Common myeloid progenitor, CD34-positive (primary cell): ENCODE data around the gene ECHS1.

Experiments
- CTCF ChIA-PET: fragments of 350-600 bp; sonication (Branson Sonifier 250); formaldehyde crosslinking; loops from one replicate; lab custom pipeline; 2021; ENCODE audit warnings: antibody characterized with exemption; lab: Charles Lee
- POLR2A ChIA-PET: fragments of 350-600 bp; sonication (Branson Sonifier 250); formaldehyde crosslinking; loops from one replicate; lab custom pipeline; 2021; ENCODE audit warnings: antibody characterized with exemption; lab: Charles Lee
- DNase-seq, 3 donors: peaks; one replicate each; pipeline versions ENCODE4 v3.0.0 to v3.0.0-alpha.2; 2013
- H3K27ac ChIP-seq, 2 experiments: 1 replicate in 1 of 2; 2 replicates in 1 of 2; pipeline ENCODE4 v1.7.0; 2013; ENCODE audit warnings: inconsistent platforms in 2 of 2, low read length in 2 of 2, mild to moderate bottlenecking in 2 of 2, low read depth in 1 of 2, moderate library complexity in 1 of 2; ENCODE audit not compliant: severe bottlenecking in 2 of 2, insufficient read depth in 1 of 2, poor library complexity in 1 of 2
- H3K27me3 ChIP-seq, 5 experiments: replicated peaks in 2 of 5; 1 replicate in 3 of 5; 2 replicates in 2 of 5; pipeline versions ENCODE4 v1.6.1 to v1.7.0; 2013; ENCODE audit warnings: low read length in 4 of 5, mild to moderate bottlenecking in 2 of 5, moderate library complexity in 2 of 5, inconsistent platforms in 1 of 5; ENCODE audit not compliant: insufficient read depth in 5 of 5, control insufficient read depth in 4 of 5
- H3K36me3 ChIP-seq, 4 experiments: 1 replicate in 2 of 4; 2 replicates in 2 of 4; pipeline versions ENCODE4 v1.6.1 to v1.7.0; 2013; ENCODE audit warnings: low read length in 3 of 4, control low read depth in 1 of 4, mild to moderate bottlenecking in 1 of 4; ENCODE audit not compliant: control insufficient read depth in 4 of 4, insufficient read depth in 4 of 4
- H3K4me1 ChIP-seq, 4 experiments: 1 replicate in 3 of 4; 2 replicates in 1 of 4; pipeline versions ENCODE4 v1.6.1 to v1.7.1; 2013; ENCODE audit warnings: low read length in 3 of 4, mild to moderate bottlenecking in 3 of 4, control low read depth in 1 of 4, inconsistent platforms in 1 of 4, moderate library complexity in 1 of 4; ENCODE audit not compliant: control insufficient read depth in 4 of 4, insufficient read depth in 4 of 4; ENCODE audit errors: control extremely low read depth in 1 of 4
- H3K4me3 ChIP-seq, 7 experiments: 1 replicate in 4 of 7; 2 replicates in 3 of 7; pipeline versions ENCODE4 v1.5.1 to v1.7.0; 2013; ENCODE audit warnings: mild to moderate bottlenecking in 7 of 7, low read length in 6 of 7, moderate library complexity in 6 of 7, inconsistent platforms in 2 of 7, low read depth in 2 of 7, control low read depth in 1 of 7; ENCODE audit not compliant: insufficient read depth in 4 of 7, control insufficient read depth in 1 of 7; ENCODE audit errors: extremely low read depth in 1 of 7
- H3K9me3 ChIP-seq, 5 experiments: 1 replicate in 4 of 5; 2 replicates in 1 of 5; pipeline versions ENCODE4 v1.6.1 to v1.7.1; 2013; ENCODE audit warnings: low read length in 4 of 5, mild to moderate bottlenecking in 2 of 5, inconsistent platforms in 1 of 5, low read depth in 1 of 5, moderate library complexity in 1 of 5; ENCODE audit not compliant: control insufficient read depth in 4 of 5, insufficient read depth in 2 of 5; ENCODE audit errors: control extremely low read depth in 1 of 5
- WGBS: methylation state at CpG from one replicate; pipeline ENCODE4 v1.1.5; 2013; ENCODE audit not compliant: insufficient coverage; 5-methylcytosine and 5-hydroxymethylcytosine counted together

Gene ECHS1

GRCh38 chr10:133334503-133335245 is 38.5 kb downstream of the ECHS1 start:
- peak overlapping the region in 4 of 7 experiments; percentile 10 to 60 (median 56) for H3K4me3 ChIP-seq
- WGBS: 21% methylated on average over 44 of the region's 51 CpGs
- H3K4me1 ChIP-seq: peaks cover 0 to 35% (median 26%) of the 10 kb centered on the region in 4 experiments
- H3K27me3 ChIP-seq: peaks cover 6 to 90% (median 32%) of the 10 kb centered on the region in 5 experiments
- no peaks in the 10 kb centered on the region for H3K36me3 ChIP-seq
- ChIA-PET POLR2A (no interaction called here), CTCF (no interaction called here)
- H3K9me3 ChIP-seq: peaks cover 0 to 6% (median 4%) of the 10 kb centered on the region in 5 experiments
- no peak overlapping the region for H3K27ac ChIP-seq
- DNase-seq: peak in 2 of 3 donors; percentile 22 to 43

GRCh38 chr10:133332936-133333699 is 40.0 kb downstream of the ECHS1 start:
- DNase-seq: no peak
- H3K4me3 ChIP-seq: no peak overlapping the region
- H3K9me3 ChIP-seq: peaks cover 0 to 6% (median 4%) of the 10 kb centered on the region in 5 experiments
- peaks cover 0 to 35% (median 26%) of the 10 kb centered on the region in 4 experiments for H3K4me1 ChIP-seq
- POLR2A ChIA-PET: no interaction called here
- CTCF ChIA-PET: no interaction called here
- H3K27me3 ChIP-seq: peaks cover 6 to 91% (median 42%) of the 10 kb centered on the region in 5 experiments
- 80% methylated on average over 20 of the region's 30 CpGs for WGBS
- no peaks in the 10 kb centered on the region for H3K36me3 ChIP-seq
- no peak overlapping the region for H3K27ac ChIP-seq

- H3K9me3 ChIP-seq: peaks cover 0 to 4% (median 4%) of the 10 kb centered on the region in 5 experiments
- H3K4me3 ChIP-seq: peak overlapping the region in 1 of 7 experiments; percentile 26
- H3K27me3 ChIP-seq: peaks cover 12 to 91% (median 46%) of the 10 kb centered on the region in 5 experiments
- POLR2A ChIA-PET: no interaction called here
- CTCF ChIA-PET: interaction anchor here (0.6 to 2.7 kb wide), 29 partner anchors 9 to 279 kb away, joined by 3 to 14 read pairs (median 4); partner anchors contain the start of genes FUOM and PRAP1
- peaks cover 0 to 21% (median 11%) of the 10 kb centered on the region in 4 experiments for H3K4me1 ChIP-seq
- no peaks in the 10 kb centered on the region for H3K36me3 ChIP-seq
- DNase-seq: peak; percentile 83 to 89 (median 83)
- WGBS: 8% methylated on average over 34 of the region's 37 CpGs
- H3K27ac ChIP-seq: no peak overlapping the region
Measured at GRCh38 chr10:133329491-133330202, 43.5 kb downstream of the ECHS1 start.

GRCh38 chr10:133328358-133329343 is 44.5 kb downstream of the ECHS1 start:
- POLR2A ChIA-PET: interaction anchor here (0.6 kb wide), 1 partner anchor 62 kb away, joined by 7 read pairs; no protein-coding TSS in a partner anchor

GRCh38 chr10:133327651-133328357 is 45.4 kb downstream of the ECHS1 start:
- 46% methylated on average over 10 of the region's 12 CpGs for WGBS
- Histone ChIP-seq H3K9me3 (no peaks in the 10 kb centered on the region), H3K27ac (no peak overlapping the region), H3K36me3 (no peaks in the 10 kb centered on the region), H3K4me3 (no peak overlapping the region), H3K4me1 (peaks cover 0 to 24% (median 11%) of the 10 kb centered on the region in 4 experiments), H3K27me3 (peaks cover 12 to 75% (median 45%) of the 10 kb centered on the region in 5 experiments)
- CTCF ChIA-PET: interaction anchor here (0.8 to 2.7 kb wide), 8 partner anchors 16 to 69 kb away, joined by 3 to 9 read pairs (median 3); partner anchors contain the start of gene PRAP1
- POLR2A ChIA-PET: no interaction called here
- DNase-seq: no peak

More at GRCh38 chr10:133328358-133329343, 44.5 kb downstream of the ECHS1 start:
- Histone ChIP-seq H3K4me3 (no peak overlapping the region), H3K27me3 (peaks cover 12 to 83% (median 45%) of the 10 kb centered on the region in 5 experiments), H3K4me1 (peaks cover 0 to 24% (median 11%) of the 10 kb centered on the region in 4 experiments), H3K9me3 (no peaks in the 10 kb centered on the region), H3K36me3 (no peaks in the 10 kb centered on the region), H3K27ac (no peak overlapping the region)
- no peak for DNase-seq
- CTCF ChIA-PET: interaction anchor here (0.6 to 2.7 kb wide), 33 partner anchors 8 to 280 kb away, joined by 3 to 14 read pairs (median 3); partner anchors contain the start of genes FUOM and PRAP1
- 90% methylated on average over 14 of the region's 15 CpGs for WGBS
